Gastrocnemius medialis (tissue), 4 donors: ENCODE measurements around the gene CENPU.

ENCODE experiments used
- CTCF ChIP-seq, 5 experiments: fragments of 450-650 bp in 3 of 5; fragments of 200-600 bp in 2 of 5; sonication (generic) in 2 of 5; IDR thresholded peaks in 4 of 5; conservative IDR thresholded peaks in 1 of 5; 1 replicate in 4 of 5; 2 replicates in 1 of 5; pipeline ENCODE4 v1.5.1; 2016 to 2019; ENCODE audit warnings: antibody characterized with exemption in 5 of 5, mild to moderate bottlenecking in 3 of 5, moderate library complexity in 3 of 5
- POLR2A ChIP-seq, 2 donors: fragments of 450-650 bp; IDR thresholded peaks; one replicate each; pipeline ENCODE4 v1.6.1; 2017; ENCODE audit warnings: antibody characterized with exemption in 2 of 2, mild to moderate bottlenecking in 2 of 2, moderate library complexity in 2 of 2

- no peak for TF ChIP-seq CTCF (IDR thresholded peaks at IDR 0.05 in 4 of 5, conservative IDR thresholded peaks at IDR 0.05 in 1 of 5)
- TF ChIP-seq POLR2A (IDR thresholded peaks at IDR 0.05) = no peak
Measured at GRCh38 chr4:184653650-184654049, 80.2 kb downstream of the CENPU start.
